Measurements from ENCODE around the gene FZD4. TPM values are rescaled to one million over a fixed set of nuclear protein-coding genes. Genes with fewer than 3 reads are reported as not detected.

FZD4 gene
- total RNA-seq, 1 experiment from 2014 or later, result 4.5 TPM

GRCh38 chr11:86922225-86922624, 33.0 kb downstream of the FZD4 start:
- Histone ChIP-seq H3K4me1 (ENCODE audit: insufficient read depth, low read length) (peaks cover 8% of the 10 kb centered on the region), H3K27me3 (ENCODE audit: insufficient read depth, low read length) (no peaks in the 10 kb centered on the region), H2BK15ac (ENCODE audit: low read depth, low read length) (no peak overlapping the region), H3K56ac (ENCODE audit: insufficient read length, low read depth, low read length) (no peak overlapping the region), H4K5ac (ENCODE audit: insufficient read length, low read depth, low read length) (no peak overlapping the region), H2BK20ac (ENCODE audit: low read depth, low read length, poor library complexity, severe bottlenecking) (no peak overlapping the region), H2AFZ (ENCODE audit: low read length) (no peak overlapping the region), H3K27ac (ENCODE audit: insufficient read length, low read depth, low read length) (no peak overlapping the region), H2BK120ac (ENCODE audit: low read depth, low read length, poor library complexity, severe bottlenecking) (no peak overlapping the region), H2AK5ac (ENCODE audit: insufficient read length, low read length) (no peak overlapping the region), H3K14ac (ENCODE audit: insufficient read depth, low read length) (no peak overlapping the region), H3K79me2 (ENCODE audit: insufficient read depth, low read length) (no peaks in the 10 kb centered on the region), H4K91ac (ENCODE audit: insufficient read length, low read depth, low read length) (no peak overlapping the region), H3T11ph (ENCODE audit: low read length) (no peak overlapping the region), H2BK5ac (ENCODE audit: insufficient read length, low read length) (no peak overlapping the region), H3K79me1 (ENCODE audit: insufficient read depth, low read depth, low read length, poor library complexity, severe bottlenecking) (no peaks in the 10 kb centered on the region), H3K9ac (ENCODE audit: extremely low read depth, insufficient read length, low read length) (no peak overlapping the region), H3K18ac (ENCODE audit: insufficient read length, low read depth, low read length) (no peak overlapping the region), H2BK12ac (ENCODE audit: insufficient read length, low read depth, low read length) (no peak overlapping the region), H3K4ac (ENCODE audit: low read depth, low read length) (no peak overlapping the region), H3K4me2 (ENCODE audit: insufficient read depth, insufficient read length, low read length) (no peak overlapping the region), H4K20me1 (ENCODE audit: control insufficient read depth, insufficient read depth, insufficient read length) (no peaks in the 10 kb centered on the region), H4K8ac (replicated peaks; ENCODE audit: insufficient read length, low read depth, low read length) (no peak overlapping the region), H3K23me2 (ENCODE audit: insufficient read length, low read depth, low read length, poor library complexity, severe bottlenecking) (no peaks in the 10 kb centered on the region), H3K9me3 (ENCODE audit: control insufficient read depth, low read depth, low read length) (no peaks in the 10 kb centered on the region), H3K23ac (ENCODE audit: insufficient read length, low read depth, low read length) (no peak overlapping the region)
- no peaks in the 10 kb centered on the region for H3K9me3 Mint-ChIP-seq
- no peak overlapping the region for H3K4me3 Mint-ChIP-seq
- H3K27me3 Mint-ChIP-seq (ENCODE audit: low read depth), result no peaks in the 10 kb centered on the region
- no peak overlapping the region for H3K27ac Mint-ChIP-seq
- no peaks in the 10 kb centered on the region for H3K36me3 Mint-ChIP-seq (ENCODE audit: insufficient read depth in 1 of 3, low read depth in 3 of 3)
- no CpG with 5 or more reads among the region's 1 CpG for WGBS (ENCODE audit: extremely low coverage, insufficient read length, low lambda C conversion rate)
- peaks cover 28 to 31% of the 10 kb centered on the region in 2 experiments for H3K4me1 Mint-ChIP-seq
- no peak for TF ChIP-seq CTCF (conservative IDR thresholded peaks at IDR 0.05)
- no peak for DNase-seq
